Spinal cord (tissue), 10 donors: ENCODE data around the gene RUNX1. TPM values are rescaled to one million over a fixed set of nuclear protein-coding genes. Genes with fewer than 3 reads are reported as not detected.

Source experiments
- DNase-seq, 6 donors: peaks; one replicate each; pipeline versions ENCODE4 v3.0.0 to v3.0.0-alpha.2; 2013 to 2015; ENCODE audit warnings: low spot score in 6 of 6, low read depth in 4 of 6
- H3K27ac ChIP-seq: one replicate; pipeline ENCODE4 v1.5.1; 2013; ENCODE audit warnings: low read depth, low read length, control low read depth
- H3K27me3 ChIP-seq: one replicate; pipeline ENCODE4 v1.6.1; 2013; ENCODE audit warnings: low read length; ENCODE audit not compliant: control insufficient read depth, insufficient read depth
- H3K36me3 ChIP-seq: one replicate; pipeline ENCODE4 v1.6.1; 2013; ENCODE audit warnings: low read length; ENCODE audit not compliant: control insufficient read depth, insufficient read depth
- H3K4me1 ChIP-seq: one replicate; pipeline ENCODE4 v1.6.1; 2013; ENCODE audit warnings: low read length; ENCODE audit not compliant: control insufficient read depth, insufficient read depth
- H3K4me3 ChIP-seq: one replicate; pipeline ENCODE4 v1.5.1; 2013; ENCODE audit warnings: low read depth, low read length, control low read depth
- H3K9me3 ChIP-seq: one replicate; pipeline ENCODE4 v1.6.1; 2013; ENCODE audit warnings: low read length; ENCODE audit not compliant: control insufficient read depth, insufficient read depth
- WGBS: methylation state at CpG from one replicate; pipeline ENCODE4 v1.1.5; 2013; ENCODE audit warnings: missing lambda C conversion rate; ENCODE audit not compliant: insufficient coverage; 5-methylcytosine and 5-hydroxymethylcytosine counted together
- polyA plus RNA-seq, 2 donors: library from polyadenylated mRNA; unstranded; fragments of 120-200 nt; gene quantifications; one replicate each; pipeline ENCODE4 v1.2.1, GENCODE V29; 2013; ENCODE audit not compliant: insufficient read length in 2 of 2
- total RNA-seq, 2 donors: library from RNA; depleted of rRNA in 1 of 2; stranded (reverse); fragments of 120-200 nt in 1 of 2; fragments of >200 nt in 1 of 2; gene quantifications; one replicate each; pipeline versions ENCODE4 v1.2.3 to v1.2.4, GENCODE V29; 2013 to 2014
- donor health status: healthy.

RUNX1 gene
- total and polyA plus RNA-seq, 4 donors: 2.1 to 7.1 (median 3.2) TPM

DNA sequence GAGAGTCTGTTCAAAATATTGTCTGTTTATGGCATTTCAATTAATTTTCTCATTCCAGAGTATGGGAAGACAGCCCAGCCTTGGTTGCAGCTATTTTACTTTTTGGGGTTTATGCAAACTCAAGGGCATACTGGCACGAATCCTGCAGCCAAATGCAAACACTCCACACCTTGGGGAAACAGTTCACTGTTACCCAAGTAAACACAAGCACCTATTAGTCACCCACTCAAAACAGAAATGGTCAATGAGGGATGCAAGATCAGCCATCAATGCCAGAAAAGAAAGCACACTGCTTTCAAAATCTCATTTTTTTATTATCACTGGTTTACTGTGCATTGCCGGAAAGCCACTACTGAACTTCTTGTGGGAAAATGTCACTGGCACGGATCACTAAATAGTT, 170.6 kb downstream of the RUNX1 start:
- H3K27ac ChIP-seq: no peak overlapping the region
- H3K27me3 ChIP-seq: peaks cover 2% of the 10 kb centered on the region
- no peaks in the 10 kb centered on the region for H3K4me1 ChIP-seq
- no peaks in the 10 kb centered on the region for H3K9me3 ChIP-seq
- WGBS: 85% methylated on average over 2 of the region's 3 CpGs
- no peak for DNase-seq
- no peaks in the 10 kb centered on the region for H3K36me3 ChIP-seq
- H3K4me3 ChIP-seq: no peak overlapping the region

DNA sequence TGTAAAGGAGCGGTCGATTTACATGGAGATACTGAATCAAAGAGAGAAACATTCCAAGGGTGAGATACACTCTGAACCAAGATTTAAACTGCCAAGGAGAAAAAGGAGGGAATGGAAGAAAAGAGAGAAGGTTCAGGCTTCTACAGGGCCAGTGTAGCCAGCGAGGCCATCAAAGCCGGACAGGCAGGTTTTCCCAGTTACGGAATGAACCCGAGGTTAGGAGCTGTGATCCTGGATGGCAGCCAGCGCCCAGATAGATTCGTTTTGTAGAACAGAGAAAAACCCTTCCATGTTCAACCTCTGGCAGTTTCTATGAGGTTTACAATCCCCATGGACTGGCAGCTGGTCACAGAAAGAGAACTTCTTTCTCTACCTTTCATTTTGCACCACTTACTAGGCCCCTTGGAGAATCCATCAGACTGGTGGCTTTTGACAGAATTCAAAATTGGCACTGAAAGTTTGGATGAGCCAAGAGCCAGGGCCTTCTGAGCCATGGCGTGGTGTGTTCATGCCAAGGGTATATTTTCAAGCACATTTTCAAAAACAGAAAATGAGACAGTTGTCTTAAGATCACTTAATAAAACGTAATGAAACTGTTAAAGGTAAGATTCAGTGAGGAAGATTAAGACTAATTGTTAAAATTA, 171.5 kb downstream of the RUNX1 start:
- DNase-seq: no peak
- 81% methylated on average over 3 of the region's 10 CpGs for WGBS
- Histone ChIP-seq H3K9me3 (no peaks in the 10 kb centered on the region), H3K4me3 (no peak overlapping the region), H3K36me3 (no peaks in the 10 kb centered on the region), H3K27ac (no peak overlapping the region), H3K4me1 (no peaks in the 10 kb centered on the region), H3K27me3 (no peaks in the 10 kb centered on the region)

DNA sequence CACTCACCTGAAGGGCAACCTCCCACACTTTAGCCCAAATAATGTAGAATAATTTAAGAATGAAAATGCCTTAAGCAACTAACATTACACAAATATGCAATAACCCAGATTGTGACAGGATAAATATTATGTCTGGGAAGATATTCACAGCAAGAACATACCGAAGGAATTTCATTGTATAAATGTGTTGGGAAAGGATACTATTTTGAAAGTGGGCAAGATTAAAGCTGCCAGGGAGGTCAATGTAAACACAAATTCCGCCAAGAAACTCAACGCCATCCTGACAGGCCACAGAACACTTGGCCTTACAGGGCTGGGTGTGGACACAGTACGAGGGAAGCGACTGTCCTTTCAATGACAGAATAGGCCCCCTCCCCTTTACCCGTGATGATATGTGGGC, 173.3 kb downstream of the RUNX1 start:
- Histone ChIP-seq H3K27ac (no peak overlapping the region), H3K36me3 (no peaks in the 10 kb centered on the region), H3K9me3 (no peaks in the 10 kb centered on the region), H3K4me1 (no peaks in the 10 kb centered on the region), H3K4me3 (no peak overlapping the region), H3K27me3 (no peaks in the 10 kb centered on the region)
- 95% methylated on average over 4 of the region's 6 CpGs for WGBS
- no peak for DNase-seq

DNA sequence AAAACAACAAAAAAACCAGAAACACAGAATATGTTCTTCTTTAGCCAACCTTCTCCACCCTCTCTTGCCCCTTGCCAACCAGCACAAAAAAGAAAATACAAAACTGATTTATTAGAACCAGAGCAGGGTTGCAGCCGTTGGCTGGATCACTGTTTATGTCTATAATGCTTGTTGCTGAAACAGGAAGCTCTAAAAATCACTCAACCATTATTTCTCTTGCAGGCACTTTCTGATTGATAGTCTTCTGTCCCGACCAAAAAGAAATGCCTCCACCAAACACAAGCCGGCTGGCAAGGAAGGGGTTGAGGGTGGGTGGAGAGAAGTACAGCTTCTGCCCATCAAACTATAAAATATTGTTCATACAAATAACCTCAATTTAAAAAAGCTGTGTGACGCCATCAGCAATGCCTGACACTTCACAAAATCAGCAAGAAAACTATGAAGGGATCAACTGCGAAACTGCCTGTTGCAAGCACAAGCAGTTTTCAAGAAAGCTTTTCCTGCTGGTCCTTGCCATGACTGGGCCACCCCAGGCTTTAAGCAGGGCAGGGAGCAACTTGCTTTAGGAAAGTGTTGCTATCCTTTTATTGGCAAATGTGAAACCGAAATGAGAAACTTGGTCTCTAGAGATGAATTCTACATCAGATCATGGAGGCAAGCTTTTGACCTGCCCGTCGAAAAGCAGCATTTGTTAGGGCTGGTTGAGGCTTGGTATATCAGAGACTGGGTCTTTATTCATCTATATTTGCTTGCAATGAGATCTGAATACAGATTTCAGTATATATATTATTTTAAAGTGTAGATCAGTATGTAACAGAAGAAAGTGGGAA, 174.2 kb downstream of the RUNX1 start:
- WGBS: 78% methylated on average over 4 of the region's 8 CpGs
- Histone ChIP-seq H3K4me3 (no peak overlapping the region), H3K4me1 (no peaks in the 10 kb centered on the region), H3K36me3 (no peaks in the 10 kb centered on the region), H3K27ac (no peak overlapping the region), H3K9me3 (no peaks in the 10 kb centered on the region), H3K27me3 (no peaks in the 10 kb centered on the region)
- DNase-seq: no peak

DNA sequence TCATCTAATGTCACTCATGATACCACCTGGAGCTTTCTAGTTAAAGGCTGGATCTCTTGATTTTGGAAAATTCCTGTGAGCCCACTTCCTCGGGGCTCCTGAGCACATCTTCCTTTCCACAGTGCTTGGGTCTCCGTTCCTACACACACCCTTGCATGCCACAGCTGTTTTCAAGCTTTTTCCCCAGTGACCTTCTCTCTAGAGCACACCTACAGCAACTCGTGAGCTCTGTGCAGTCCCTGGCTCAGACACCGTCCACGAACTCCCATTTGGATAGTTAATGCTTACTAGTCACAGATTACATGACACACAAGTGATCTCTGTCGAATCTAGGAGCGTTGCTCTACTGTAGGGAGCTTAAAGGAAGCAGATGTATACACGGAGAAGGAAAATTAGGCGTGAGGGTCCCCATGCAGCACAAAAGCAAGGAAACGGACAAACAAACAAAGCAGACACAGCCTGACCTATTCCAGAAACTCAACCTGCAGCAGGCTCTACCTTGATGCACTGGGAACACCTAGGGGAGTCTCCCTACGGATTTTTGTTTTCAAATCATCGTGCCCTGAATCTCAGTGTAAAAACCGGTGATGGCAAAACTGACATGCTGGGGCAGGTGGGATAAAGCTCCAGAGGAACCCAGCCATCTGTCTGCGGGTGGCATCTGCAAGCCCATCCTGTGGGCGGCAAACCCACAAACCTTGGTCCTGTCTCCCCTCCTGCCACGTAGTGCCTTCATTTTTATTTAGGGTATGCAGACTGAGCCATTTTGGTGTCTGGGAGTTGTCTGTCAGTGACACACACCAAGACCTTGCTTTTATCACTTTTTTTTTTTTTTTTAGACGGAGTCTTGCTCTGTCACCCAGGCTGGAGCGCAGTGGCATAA, 177.8 kb downstream of the RUNX1 start:
- Histone ChIP-seq H3K27me3 (no peaks in the 10 kb centered on the region), H3K4me1 (no peaks in the 10 kb centered on the region), H3K27ac (no peak overlapping the region), H3K36me3 (no peaks in the 10 kb centered on the region), H3K9me3 (no peaks in the 10 kb centered on the region), H3K4me3 (no peak overlapping the region)
- DNase-seq: no peak
- WGBS: 82% methylated on average over 12 of the region's 18 CpGs

DNA sequence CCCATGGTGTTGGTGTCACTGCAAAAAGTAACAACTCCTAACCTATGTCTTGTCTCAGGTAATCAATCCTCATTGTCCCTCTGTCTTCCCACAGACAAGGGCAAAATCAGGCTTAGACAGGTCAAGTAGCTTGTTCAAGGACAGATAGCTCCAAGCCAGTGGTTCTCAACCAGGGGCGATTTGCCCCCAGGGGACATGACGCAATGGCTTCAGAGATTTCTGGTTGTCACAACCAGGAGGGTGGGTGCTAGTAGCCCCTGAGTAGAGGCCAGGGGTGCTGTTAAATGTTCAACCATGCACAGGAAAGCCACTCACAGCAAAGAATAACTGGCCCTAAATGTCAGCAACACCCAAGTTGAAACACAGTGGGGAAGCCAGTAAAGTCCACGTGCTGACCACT, 178.9 kb downstream of the RUNX1 start:
- DNase-seq: no peak
- WGBS: 86% methylated on average over 1 of the region's 3 CpGs
- Histone ChIP-seq H3K4me3 (no peak overlapping the region), H3K4me1 (no peaks in the 10 kb centered on the region), H3K9me3 (no peaks in the 10 kb centered on the region), H3K36me3 (no peaks in the 10 kb centered on the region), H3K27ac (no peak overlapping the region), H3K27me3 (no peaks in the 10 kb centered on the region)

DNA sequence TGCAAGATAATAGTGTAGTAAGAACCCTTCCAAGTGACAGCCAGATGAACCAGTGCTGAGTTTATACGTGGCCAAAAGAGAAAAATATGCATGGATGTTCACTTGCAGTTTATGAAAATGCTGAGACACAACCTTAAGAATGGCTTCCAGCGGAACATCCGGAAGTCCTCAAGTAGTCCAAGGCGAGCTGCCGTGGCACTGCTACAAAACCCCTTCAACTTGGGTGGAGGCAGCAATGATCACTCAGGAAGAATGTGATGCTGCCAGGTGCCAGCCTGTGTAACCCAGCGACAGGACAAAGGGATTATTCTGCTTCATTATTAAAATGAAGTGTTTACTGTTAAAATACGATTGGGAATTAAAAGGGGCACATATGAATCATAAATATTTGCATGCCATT, 179.6 kb downstream of the RUNX1 start:
- Histone ChIP-seq H3K27me3 (no peaks in the 10 kb centered on the region), H3K4me3 (no peak overlapping the region), H3K36me3 (no peaks in the 10 kb centered on the region), H3K27ac (no peak overlapping the region), H3K4me1 (no peaks in the 10 kb centered on the region), H3K9me3 (no peaks in the 10 kb centered on the region)
- WGBS: 70% methylated on average over 6 of the region's 7 CpGs
- no peak for DNase-seq

DNA sequence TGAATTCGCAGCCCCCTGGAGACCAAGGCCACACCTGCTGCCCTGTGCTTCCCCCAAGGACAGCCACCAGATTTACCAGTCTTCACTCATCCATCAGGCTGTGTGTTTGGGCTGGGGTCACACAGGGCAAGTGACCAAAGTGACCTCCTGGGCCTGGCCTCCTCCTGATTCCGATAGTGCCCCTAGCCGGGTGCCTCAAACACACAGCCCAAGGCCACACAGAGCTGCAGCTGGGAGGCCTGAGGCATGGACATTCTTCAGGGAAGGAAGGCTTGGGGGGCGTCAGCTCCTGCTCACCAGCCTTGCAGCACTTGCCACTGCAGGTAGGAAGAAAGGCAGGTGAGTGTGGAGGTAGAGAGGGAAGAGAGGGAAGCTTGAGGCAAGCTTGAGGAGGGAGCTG, 181.3 kb downstream of the RUNX1 start:
- no peaks in the 10 kb centered on the region for H3K9me3 ChIP-seq
- no peak overlapping the region for H3K4me3 ChIP-seq
- DNase-seq: no peak
- 86% methylated on average over 4 of the region's 4 CpGs for WGBS
- H3K27ac ChIP-seq: no peak overlapping the region
- no peaks in the 10 kb centered on the region for H3K36me3 ChIP-seq
- H3K4me1 ChIP-seq: no peaks in the 10 kb centered on the region
- no peaks in the 10 kb centered on the region for H3K27me3 ChIP-seq

DNA sequence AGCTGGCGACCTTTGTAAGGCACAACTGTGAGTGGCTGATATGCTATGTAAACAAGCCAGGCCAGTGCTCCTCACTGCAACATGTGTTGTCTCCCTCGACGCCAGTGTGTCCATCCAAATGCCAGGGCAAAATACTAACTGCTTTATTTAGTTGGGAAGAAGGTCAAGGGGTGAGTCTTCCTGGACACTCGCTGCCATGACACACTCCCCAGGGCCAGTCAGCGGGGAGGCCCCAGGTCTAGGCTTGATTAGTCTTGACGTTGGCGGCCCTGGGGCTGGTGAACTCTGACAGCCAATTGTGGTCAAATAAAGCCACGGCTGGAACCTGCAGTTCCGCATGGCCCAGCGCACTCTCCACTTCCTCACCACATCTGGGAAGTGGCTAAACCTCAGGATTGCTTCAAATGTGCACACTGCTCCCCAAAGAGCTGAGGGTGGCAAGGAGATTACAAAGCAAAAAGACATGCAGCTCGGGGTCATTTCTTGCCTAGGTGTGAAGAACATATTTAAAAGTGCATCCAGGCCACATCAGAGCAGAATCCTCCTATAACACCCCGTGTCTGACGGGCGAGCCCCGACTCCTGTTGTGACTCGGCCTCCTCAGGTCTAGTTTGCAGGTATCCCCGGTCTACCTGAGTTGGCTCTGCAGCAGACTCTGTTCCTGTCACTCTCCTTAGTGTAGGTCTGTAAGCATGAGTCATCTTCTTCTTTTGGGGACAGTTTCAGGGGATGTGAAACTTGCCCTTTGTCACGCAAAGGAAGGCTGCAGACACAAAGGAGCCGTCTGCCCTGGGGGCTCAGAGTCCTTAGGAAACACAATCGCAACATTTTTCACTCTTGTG, 183.5 kb downstream of the RUNX1 start:
- H3K9me3 ChIP-seq: no peaks in the 10 kb centered on the region
- WGBS: 56% methylated on average over 16 of the region's 20 CpGs
- H3K4me3 ChIP-seq: no peak overlapping the region
- no peak for DNase-seq
- H3K27me3 ChIP-seq: no peaks in the 10 kb centered on the region
- no peak overlapping the region for H3K27ac ChIP-seq
- no peaks in the 10 kb centered on the region for H3K4me1 ChIP-seq
- no peaks in the 10 kb centered on the region for H3K36me3 ChIP-seq
